Activated CD4-positive, alpha-beta T cell treated with anti-CD3 and anti-CD28 coated beads, Interleukin-2, Interleukin-6, amounts not matched to agents 100 ng/mL and 50 ng/mL, durations not matched to agents 16 hours and 8 hours (primary cell): Measurements from ENCODE around the gene FMO2.

Experiments used
- DNase-seq: peaks from one replicate; pipeline ENCODE4 v3.0.0-alpha.2; 2020

Gene FMO2, protein sequence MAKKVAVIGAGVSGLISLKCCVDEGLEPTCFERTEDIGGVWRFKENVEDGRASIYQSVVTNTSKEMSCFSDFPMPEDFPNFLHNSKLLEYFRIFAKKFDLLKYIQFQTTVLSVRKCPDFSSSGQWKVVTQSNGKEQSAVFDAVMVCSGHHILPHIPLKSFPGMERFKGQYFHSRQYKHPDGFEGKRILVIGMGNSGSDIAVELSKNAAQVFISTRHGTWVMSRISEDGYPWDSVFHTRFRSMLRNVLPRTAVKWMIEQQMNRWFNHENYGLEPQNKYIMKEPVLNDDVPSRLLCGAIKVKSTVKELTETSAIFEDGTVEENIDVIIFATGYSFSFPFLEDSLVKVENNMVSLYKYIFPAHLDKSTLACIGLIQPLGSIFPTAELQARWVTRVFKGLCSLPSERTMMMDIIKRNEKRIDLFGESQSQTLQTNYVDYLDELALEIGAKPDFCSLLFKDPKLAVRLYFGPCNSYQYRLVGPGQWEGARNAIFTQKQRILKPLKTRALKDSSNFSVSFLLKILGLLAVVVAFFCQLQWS

GRCh38 chr1:171185091-171185490 is at the start of gene FMO2:
Gene FMO2, plus strand, starts transcription at chr1:171185300. Its CDS starts 414 bp downstream, at chr1:171185714.
- no peak for DNase-seq

- DNase-seq, result no peak
These were observed 47.5 kb upstream of the FMO2 start for GRCh38 chr1:171137580-171137979.

GRCh38 chr1:171138980-171139379 is 46.1 kb upstream of the FMO2 start:
- DNase-seq, result no peak

- no peak for DNase-seq
These were observed 45.2 kb upstream of the FMO2 start for GRCh38 chr1:171139890-171140289.

DNA sequence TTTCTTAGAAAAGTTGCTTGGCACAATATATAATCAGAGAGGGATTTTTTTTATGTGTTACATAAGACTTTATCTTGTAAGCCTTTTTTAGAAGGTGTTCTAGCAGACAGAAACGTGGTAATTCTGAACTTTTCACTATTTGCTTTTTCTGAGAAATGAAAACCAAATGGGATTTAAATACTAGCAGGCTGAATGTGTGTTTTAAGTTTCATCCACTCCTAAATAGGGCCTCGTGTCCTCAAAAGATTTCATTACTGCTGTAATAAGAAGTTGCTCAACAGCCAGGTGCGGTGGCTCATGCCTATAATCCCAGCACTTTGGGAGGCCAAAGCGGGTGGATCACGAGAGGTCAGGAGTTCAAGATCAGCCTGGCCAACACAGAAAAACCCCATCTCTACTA is 44.7 kb upstream of the FMO2 start:
- no peak for DNase-seq

GRCh38 chr1:171140956-171141687 is 44.0 kb upstream of the FMO2 start:
- no peak for DNase-seq

- DNase-seq, result no peak
These were observed 43.2 kb upstream of the FMO2 start for GRCh38 chr1:171141688-171142415.

DNA sequence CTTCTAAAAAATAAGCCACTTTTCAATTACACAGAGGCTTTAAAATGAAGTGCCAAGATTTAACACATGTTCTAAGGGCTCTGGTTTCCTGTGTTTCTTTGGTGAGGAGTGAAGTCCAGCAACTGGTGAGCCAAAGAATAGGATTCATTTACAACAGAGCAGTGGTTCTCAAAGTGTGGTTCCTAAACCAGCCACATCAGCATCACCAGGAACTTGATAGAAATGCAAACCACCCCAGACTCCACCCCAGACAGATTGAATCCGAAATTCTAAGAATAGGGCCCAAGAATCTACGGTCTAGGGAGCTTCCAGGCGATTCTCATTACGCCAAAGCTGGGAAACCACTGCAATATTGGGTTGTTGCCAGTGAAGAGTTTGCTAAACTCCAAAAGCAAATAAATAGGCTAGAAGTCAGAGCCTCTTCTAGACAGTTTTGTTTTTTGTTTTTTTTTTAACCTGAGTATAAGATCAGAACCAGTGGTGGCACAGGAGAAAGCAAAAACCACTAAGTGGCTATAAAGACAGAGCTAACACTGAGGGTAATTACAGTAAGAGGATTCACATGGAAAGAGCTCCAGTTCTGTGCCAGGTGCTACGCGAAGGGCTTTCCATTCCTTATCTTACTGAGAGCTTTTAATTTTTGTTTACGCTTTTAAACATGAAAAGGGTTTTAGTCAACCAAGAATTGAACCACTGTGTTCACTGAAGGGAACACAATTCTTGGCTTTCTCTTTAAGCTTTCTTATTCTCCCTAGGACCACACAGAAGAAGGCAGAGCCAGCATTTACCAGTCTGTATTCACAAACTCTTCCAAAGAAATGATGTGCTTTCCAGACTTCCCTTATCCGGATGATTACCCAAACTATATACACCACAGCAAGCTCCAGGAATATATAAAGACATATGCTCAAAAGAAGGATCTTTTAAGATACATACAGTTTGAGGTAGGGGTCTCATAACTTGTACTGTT is 42.4 kb upstream of the FMO2 start:
- no peak for DNase-seq

DNA sequence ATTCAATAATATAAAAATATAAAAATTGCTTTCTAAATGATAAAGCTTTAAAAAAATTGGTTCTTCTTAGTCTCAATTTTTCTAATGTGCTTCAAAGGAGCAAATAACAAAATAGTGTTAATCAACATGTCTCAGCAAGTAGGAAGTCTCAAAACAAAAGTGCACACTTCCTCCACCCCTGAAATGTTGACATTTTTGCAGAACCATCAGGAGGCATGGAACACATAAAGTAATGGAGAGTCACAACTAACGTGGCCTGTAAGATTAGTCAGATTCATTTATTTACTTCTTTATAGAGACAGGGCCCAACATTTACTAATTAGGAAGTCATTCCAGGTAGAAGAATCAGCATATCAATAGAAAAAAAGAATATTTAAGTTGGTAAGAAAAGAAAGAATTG is 34.9 kb upstream of the FMO2 start:
- no peak for DNase-seq

DNA sequence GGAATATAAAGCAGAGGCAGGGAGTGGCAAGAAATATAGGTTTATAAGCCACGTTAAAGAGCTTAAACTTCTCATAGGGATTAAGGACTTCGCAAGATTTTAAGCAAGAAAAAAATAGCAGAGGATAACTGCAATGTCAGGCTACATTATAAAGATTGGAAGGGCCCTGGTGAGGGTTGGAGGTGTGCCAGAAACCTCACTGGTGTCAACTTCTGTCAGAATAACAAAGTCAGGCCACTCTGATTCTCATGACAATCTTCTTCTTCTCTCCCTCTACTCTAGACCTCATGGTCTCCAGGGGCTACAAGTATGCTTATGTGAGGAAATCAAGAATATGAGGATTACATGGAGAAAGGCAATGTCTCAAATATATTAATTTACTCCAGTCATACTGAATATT is 32.6 kb upstream of the FMO2 start:
- no peak for DNase-seq

DNA sequence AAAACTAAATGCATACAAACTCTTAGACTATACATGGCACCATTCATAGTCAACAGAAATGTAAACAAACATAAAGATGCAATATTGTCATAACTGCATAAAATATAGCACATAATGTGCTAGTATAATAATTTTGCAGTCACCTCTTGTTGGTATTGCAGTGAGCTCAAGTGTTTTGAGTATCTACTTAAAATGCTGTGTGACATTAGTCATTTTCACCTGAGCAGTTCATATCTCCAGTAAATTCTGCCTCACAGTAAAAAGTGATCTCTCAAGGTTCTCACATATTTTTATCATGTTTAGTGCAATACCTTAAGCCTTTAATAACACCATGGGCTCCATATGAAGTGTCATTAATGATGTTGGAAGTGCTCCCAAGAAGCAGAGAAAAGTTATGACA is 29.6 kb upstream of the FMO2 start:
- DNase-seq, result no peak

- no peak for DNase-seq
These were observed 27.0 kb upstream of the FMO2 start for GRCh38 chr1:171158096-171158495.

- no peak for DNase-seq
These were observed 26.5 kb upstream of the FMO2 start for GRCh38 chr1:171158551-171158950.

DNA sequence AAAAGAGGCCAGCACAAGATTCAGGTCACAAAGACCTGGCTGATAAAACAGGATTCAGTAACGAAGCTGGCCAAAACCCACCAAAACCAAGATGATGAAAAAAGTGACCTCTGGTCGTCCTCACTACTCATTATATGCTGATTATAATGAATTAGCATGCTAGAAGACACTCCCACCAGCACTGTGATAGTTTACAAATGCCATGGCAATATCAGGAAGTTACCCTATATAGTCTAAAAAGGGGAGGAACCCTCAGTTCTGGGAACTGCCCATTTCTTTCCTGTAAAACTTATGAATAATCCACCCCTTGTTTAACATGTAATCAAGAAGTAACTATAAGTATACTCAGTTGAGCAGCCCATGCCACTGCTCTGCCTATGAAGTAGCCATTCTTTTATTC is 26.0 kb upstream of the FMO2 start:
- no peak for DNase-seq

- DNase-seq, result no peak
These were observed 24.9 kb upstream of the FMO2 start for GRCh38 chr1:171160211-171160610.

GRCh38 chr1:171160639-171161354 is 24.3 kb upstream of the FMO2 start:
- DNase-seq, result no peak

GRCh38 chr1:171161431-171161830 is 23.7 kb upstream of the FMO2 start:
- DNase-seq, result no peak

- no peak for DNase-seq
These were observed 18.7 kb upstream of the FMO2 start for GRCh38 chr1:171166361-171166760.

- DNase-seq, result no peak
These were observed 17.3 kb upstream of the FMO2 start for GRCh38 chr1:171167785-171168184.

GRCh38 chr1:171172471-171172870 is 12.6 kb upstream of the FMO2 start:
- DNase-seq, result no peak

GRCh38 chr1:171173069-171173468 is 12.0 kb upstream of the FMO2 start:
- DNase-seq, result no peak
